ENCODE results near the gene EHHADH. TPM values are rescaled to one million over a fixed set of nuclear protein-coding genes. Genes with fewer than 3 reads are reported as not detected.
"Not testable (repeated sequence)": the region's sequence is repeated elsewhere in the genome, so short reads cannot be mapped to it uniquely, and the experiment has no call there.

The EHHADH gene
- polyA plus RNA-seq, 1 of the 3 experiments (the other 2 are of a cell fraction) = 2.5 TPM

- no peaks in the 10 kb centered on the region for H3F3A ChIP-seq (replicated peaks; ENCODE audit: insufficient read depth)
- ChIA-PET CTCF (no interaction called here), POLR2A (no interaction called here)
Observed at GRCh38 chr3:185233328-185233727, 20.5 kb downstream of the EHHADH start.

GRCh38 chr3:185226526-185226925 lies 27.3 kb downstream of the EHHADH start:
- not testable (repeated sequence) for H2AFZ ChIP-seq (ENCODE audit: low read depth); DNase-seq

More at GRCh38 chr3:185233328-185233727, 20.5 kb downstream of the EHHADH start:
- peaks cover 3 to 19% of the 10 kb centered on the region in 2 experiments for H3K36me3 ChIP-seq (replicated peaks in 1 of 2; ENCODE audit: control insufficient read depth in 1 of 2, insufficient read depth in 2 of 2, low read length in 1 of 2)
- H3K27me3 ChIP-seq (ENCODE audit: insufficient read depth) = no peaks in the 10 kb centered on the region
- H3K4me3 ChIP-seq (ENCODE audit: low read depth in 2 of 2, low read length in 1 of 2) = no peak overlapping the region
- H3K79me2 ChIP-seq (ENCODE audit: insufficient read depth) = no peaks in the 10 kb centered on the region
- H3K9me3 ChIP-seq = peaks cover 10% of the 10 kb centered on the region
- no peaks in the 10 kb centered on the region for H3K9me2 ChIP-seq
- no peak overlapping the region for H3K9ac ChIP-seq
- no peak overlapping the region for H3K4me2 ChIP-seq
- no peak overlapping the region for H2AFZ ChIP-seq (ENCODE audit: low read depth)
- no peaks in the 10 kb centered on the region for H3K4me1 ChIP-seq (ENCODE audit: control insufficient read depth in 1 of 2, insufficient read depth in 2 of 2, low read depth in 1 of 2, low read length in 1 of 2)
- DNase-seq = no peak
- 92% methylated on average over 2 of the region's 2 CpGs for WGBS (ENCODE audit: low lambda C conversion rate)
- H3K27ac ChIP-seq (ENCODE audit: low read depth in 2 of 2, low read length in 1 of 2) = no peak overlapping the region
- no peak for TF ChIP-seq GATA2 (CRISPR knock-in tag; IDR thresholded peaks at IDR 0.05)
- TF ChIP-seq MAX (IDR thresholded peaks at IDR 0.05; ENCODE audit: low read depth) = no peak
- TF ChIP-seq TAF1 (IDR thresholded peaks at IDR 0.05; ENCODE audit: borderline replicate concordance, low read depth, low read length) = no peak
- TF ChIP-seq NRF1 (IDR thresholded peaks at IDR 0.05; ENCODE audit: low read depth, low read length) = no peak
- no peak for TF ChIP-seq MXI1 (IDR thresholded peaks at IDR 0.05; ENCODE audit: low read depth, low read length)
- no peak for TF ChIP-seq EZH2phosphoT487 (IDR thresholded peaks at IDR 0.05; ENCODE audit: borderline replicate concordance, low read depth)
- TF ChIP-seq POLR2AphosphoS5 (IDR thresholded peaks at IDR 0.05; ENCODE audit: low read depth, low read length) = no peak
- TF ChIP-seq ELF1 (IDR thresholded peaks at IDR 0.05) = no peak
- TF ChIP-seq FOXM1 (IDR thresholded peaks at IDR 0.05; ENCODE audit: low read depth) = no peak
- TF ChIP-seq RXRA (IDR thresholded peaks at IDR 0.05; ENCODE audit: borderline replicate concordance, low read depth) = no peak
- no peak for TF ChIP-seq RFX5 (IDR thresholded peaks at IDR 0.05; ENCODE audit: low read length)
- TF ChIP-seq PBX3 (IDR thresholded peaks at IDR 0.05) = no peak
- no peaks in the 10 kb centered on the region for H4K20me1 ChIP-seq (ENCODE audit: insufficient read depth)

GRCh38 chr3:185225523-185225922 lies 28.3 kb downstream of the EHHADH start:
- Histone ChIP-seq H4K20me1 (ENCODE audit: insufficient read depth) (no peaks in the 10 kb centered on the region), H3K9ac (no peak overlapping the region), H3K4me1 (ENCODE audit: control insufficient read depth in 1 of 2, insufficient read depth in 2 of 2, low read depth in 1 of 2, low read length in 1 of 2) (no peaks in the 10 kb centered on the region; a peak in 1 of 4 replicates), H3K4me2 (no peak overlapping the region), H3K9me2 (no peaks in the 10 kb centered on the region), H3K9me3 (no peaks in the 10 kb centered on the region), H3K4me3 (ENCODE audit: low read depth in 2 of 2, low read length in 1 of 2) (no peak overlapping the region), H3K36me3 (replicated peaks in 1 of 2; ENCODE audit: control insufficient read depth in 1 of 2, insufficient read depth in 2 of 2, low read length in 1 of 2) (peaks cover 2 to 6% of the 10 kb centered on the region in 2 experiments), H3K79me2 (ENCODE audit: insufficient read depth) (no peaks in the 10 kb centered on the region), H3F3A (replicated peaks; ENCODE audit: insufficient read depth) (peaks cover 3% of the 10 kb centered on the region), H2AFZ (ENCODE audit: low read depth) (no peak overlapping the region), H3K27me3 (ENCODE audit: insufficient read depth) (no peaks in the 10 kb centered on the region), H3K27ac (ENCODE audit: low read depth in 2 of 2, low read length in 1 of 2) (no peak overlapping the region)
- POLR2A ChIA-PET = no interaction called here
- no peak for DNase-seq
- CTCF ChIA-PET = interaction anchor here (0.7 kb wide), 1 partner anchor 10 kb away, joined by 3 read pairs; no protein-coding TSS in a partner anchor
- TF ChIP-seq JUND (IDR thresholded peaks at IDR 0.05) (peak; percentile 62), FOSL2 (IDR thresholded peaks at IDR 0.05; ENCODE audit: borderline replicate concordance, low read depth) (peak; percentile 63; the same call in 1 of the 2 replicates), NRF1 (IDR thresholded peaks at IDR 0.05; ENCODE audit: low read depth, low read length) (no peak), ZBTB33 (IDR thresholded peaks at IDR 0.05; ENCODE audit: borderline replicate concordance, low read depth) (no peak)

More at GRCh38 chr3:185226526-185226925, 27.3 kb downstream of the EHHADH start:
- H3K4me1 ChIP-seq (ENCODE audit: control insufficient read depth in 1 of 2, insufficient read depth in 2 of 2, low read depth in 1 of 2, low read length in 1 of 2); H3F3A ChIP-seq (replicated peaks; ENCODE audit: insufficient read depth); H3K27me3 ChIP-seq (ENCODE audit: insufficient read depth); H3K36me3 ChIP-seq (replicated peaks in 1 of 2; ENCODE audit: control insufficient read depth in 1 of 2, insufficient read depth in 2 of 2, low read length in 1 of 2); H4K20me1 ChIP-seq (ENCODE audit: insufficient read depth); H3K4me2 ChIP-seq; CTCF ChIA-PET; H3K9ac ChIP-seq; H3K4me3 ChIP-seq (ENCODE audit: low read depth in 2 of 2, low read length in 1 of 2); H3K9me3 ChIP-seq; H3K9me2 ChIP-seq; POLR2A ChIA-PET; H3K27ac ChIP-seq (ENCODE audit: low read depth in 2 of 2, low read length in 1 of 2); H3K79me2 ChIP-seq (ENCODE audit: insufficient read depth): not testable (repeated sequence)
- WGBS (ENCODE audit: low lambda C conversion rate) = 72% methylated on average over 1 of the region's 1 CpG
